ENCODE data around the gene TMEM169. TPM values are rescaled to one million over a fixed set of nuclear protein-coding genes. Genes with fewer than 3 reads are reported as not detected.

Gene TMEM169
- polyA plus RNA-seq, 1 experiment: 0.16 TPM

GRCh38 chr2:216098421-216099334, 17.0 kb downstream of the TMEM169 start:
- ChIA-PET POLR2A (no interaction called here), CTCF (no interaction called here)
- no peak for DNase-seq (ENCODE audit: low read depth, low spot score)
- Histone ChIP-seq H3K9me3 (ENCODE audit: control insufficient read depth, insufficient read depth, low read length) (no peaks in the 10 kb centered on the region), H3K4me3 (ENCODE audit: low read depth, low read length) (no peak overlapping the region), H3K27ac (ENCODE audit: low read depth, low read length) (no peak overlapping the region), H3K27me3 (ENCODE audit: control insufficient read depth, insufficient read depth, low read length) (peaks cover 4% of the 10 kb centered on the region)
- TF ChIP-seq CTCF (IDR thresholded peaks at IDR 0.05; ENCODE audit: low read depth, low read length): no peak

GRCh38 chr2:216101109-216101508, 19.4 kb downstream of the TMEM169 start:
- no peak overlapping the region for H3K4me3 ChIP-seq (ENCODE audit: low read depth, low read length)
- H3K9me3 ChIP-seq (ENCODE audit: control insufficient read depth, insufficient read depth, low read length): no peaks in the 10 kb centered on the region
- ChIA-PET POLR2A (no interaction called here), CTCF (interaction anchor here (1.4 kb wide), 1 partner anchor 9 kb away, joined by 4 read pairs; no protein-coding TSS in a partner anchor)
- TF ChIP-seq CTCF (IDR thresholded peaks at IDR 0.05; ENCODE audit: low read depth, low read length): no peak
- H3K27ac ChIP-seq (ENCODE audit: low read depth, low read length): no peak overlapping the region
- DNase-seq (ENCODE audit: low read depth, low spot score): no peak
- peaks cover 4% of the 10 kb centered on the region for H3K27me3 ChIP-seq (ENCODE audit: control insufficient read depth, insufficient read depth, low read length)

- Histone ChIP-seq H3K9me3 (ENCODE audit: control insufficient read depth, insufficient read depth, low read length) (no peaks in the 10 kb centered on the region), H3K27me3 (ENCODE audit: control insufficient read depth, insufficient read depth, low read length) (peaks cover 2% of the 10 kb centered on the region), H3K4me3 (ENCODE audit: low read depth, low read length) (no peak overlapping the region), H3K27ac (ENCODE audit: low read depth, low read length) (no peak overlapping the region)
- ChIA-PET POLR2A (no interaction called here), CTCF (interaction anchor here (2.3 kb wide), 1 partner anchor 11 kb away, joined by 8 read pairs; no protein-coding TSS in a partner anchor)
- no peak for DNase-seq (ENCODE audit: low read depth, low spot score)
- no peak for TF ChIP-seq CTCF (IDR thresholded peaks at IDR 0.05; ENCODE audit: low read depth, low read length)
Measured at GRCh38 chr2:216103213-216103612, 21.5 kb downstream of the TMEM169 start.

GRCh38 chr2:216104691-216105090, 23.0 kb downstream of the TMEM169 start:
- POLR2A ChIA-PET: no interaction called here
- no peak overlapping the region for H3K27ac ChIP-seq (ENCODE audit: low read depth, low read length)

More at GRCh38 chr2:216104691-216105090, 23.0 kb downstream of the TMEM169 start:
- Histone ChIP-seq H3K4me3 (ENCODE audit: low read depth, low read length) (no peak overlapping the region), H3K9me3 (ENCODE audit: control insufficient read depth, insufficient read depth, low read length) (no peaks in the 10 kb centered on the region), H3K27me3 (ENCODE audit: control insufficient read depth, insufficient read depth, low read length) (no peaks in the 10 kb centered on the region)
- CTCF ChIA-PET: interaction anchor here (2.3 kb wide), 1 partner anchor 9 kb away, joined by 8 read pairs; no protein-coding TSS in a partner anchor
- no peak for DNase-seq (ENCODE audit: low read depth, low spot score)
- no peak for TF ChIP-seq CTCF (IDR thresholded peaks at IDR 0.05; ENCODE audit: low read depth, low read length)

All from AG04450 (cell line).